HG03064 (cell line): ENCODE data around the gene GALM.
"Not testable (repeated sequence)": the region's sequence is repeated elsewhere in the genome, so short reads cannot be mapped to it uniquely, and the experiment has no call there.

Experiments used
- ATAC-seq: cut with Tn5 transposase; IDR thresholded peaks from one replicate; pipeline ENCODE4 v1.9.1; 2021; ENCODE audit warnings: low read depth; ENCODE audit not compliant: unreplicated experiment

The GALM gene

DNA sequence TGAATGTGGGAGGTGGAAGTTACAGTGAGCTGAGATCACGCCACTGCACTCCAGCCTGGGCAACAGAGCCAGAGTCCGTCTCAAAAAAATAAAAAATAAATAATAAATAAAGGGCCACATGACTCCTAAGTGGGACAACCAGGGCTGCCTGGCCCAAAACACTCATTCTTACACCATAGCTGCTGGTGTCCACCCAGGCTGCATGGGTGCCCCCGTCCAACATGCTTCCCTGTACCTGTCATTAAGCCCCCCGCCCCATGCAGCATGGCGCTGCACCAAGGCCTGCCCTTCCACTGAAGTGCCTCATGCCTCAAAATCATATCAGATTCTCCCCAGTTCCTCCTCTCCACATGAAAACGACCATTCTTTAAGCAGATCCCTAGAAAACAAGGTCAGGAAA, 10.8 kb downstream of the GALM start:
- ATAC-seq, result no peak

DNA sequence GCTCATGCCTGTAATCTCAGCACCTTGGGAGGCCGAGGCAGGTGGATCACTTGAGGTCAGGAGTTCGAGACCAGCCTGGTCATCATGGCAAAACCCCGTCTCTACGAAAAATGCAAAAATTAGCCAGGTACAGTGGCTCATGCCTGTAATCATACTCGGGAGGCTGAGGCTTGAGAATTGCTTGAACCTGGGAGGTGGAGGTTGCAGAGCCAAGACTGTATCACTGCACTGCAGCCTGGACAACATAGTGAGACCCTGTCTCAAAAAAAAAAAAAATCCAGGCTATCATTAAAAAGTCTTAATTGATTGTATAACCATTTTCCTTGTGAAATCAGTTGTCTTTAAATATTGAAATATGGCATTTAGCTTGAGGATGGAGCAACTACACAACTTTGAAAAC, 15.0 kb downstream of the GALM start:
- not testable (repeated sequence) for ATAC-seq

- ATAC-seq, result no peak
These were observed 16.2 kb downstream of the GALM start for GRCh38 chr2:38682008-38682575.

DNA sequence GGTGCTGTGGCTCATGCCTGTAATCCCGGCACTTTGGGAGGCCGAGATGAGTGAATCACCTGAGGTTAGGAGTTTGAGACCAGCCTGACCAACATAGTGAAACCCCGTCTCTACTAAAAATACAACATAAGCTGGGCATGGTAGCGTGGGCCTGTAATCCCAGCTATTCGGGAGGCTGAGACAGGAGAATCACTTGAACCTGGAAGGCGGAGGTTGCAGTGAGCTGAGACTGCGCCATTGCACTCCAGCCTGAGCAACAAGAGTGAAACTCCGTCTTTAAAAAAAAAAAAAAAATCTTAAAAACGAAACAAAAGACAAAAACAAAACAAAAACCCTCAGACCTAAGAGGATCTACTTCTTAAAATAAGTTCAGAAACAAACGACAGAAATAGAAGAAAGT, 16.7 kb downstream of the GALM start:
- not testable (repeated sequence) for ATAC-seq

DNA sequence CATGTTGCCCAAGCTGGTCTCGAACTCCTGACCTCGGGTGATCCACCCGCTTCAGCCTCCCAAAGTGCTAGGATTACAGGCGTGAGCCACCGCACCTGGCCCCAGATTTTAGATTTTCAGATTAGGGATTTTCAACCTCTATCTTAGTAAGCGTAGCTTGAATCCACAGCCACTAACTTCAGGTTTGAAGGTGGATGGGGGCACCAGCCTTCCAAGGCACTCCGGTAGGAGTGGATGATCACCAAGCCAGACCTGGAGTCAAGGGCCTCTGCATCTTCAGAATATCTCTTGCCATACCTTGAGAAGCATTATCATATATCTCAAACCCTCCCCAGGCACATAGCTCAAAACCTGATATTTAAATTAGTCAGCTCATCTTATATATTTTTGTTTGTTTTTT, 17.9 kb downstream of the GALM start:
- ATAC-seq, result no peak

- no peak for ATAC-seq
These were observed 19.3 kb downstream of the GALM start for GRCh38 chr2:38685116-38685735.

GRCh38 chr2:38690499-38691420, 24.8 kb downstream of the GALM start:
- no peak for ATAC-seq

DNA sequence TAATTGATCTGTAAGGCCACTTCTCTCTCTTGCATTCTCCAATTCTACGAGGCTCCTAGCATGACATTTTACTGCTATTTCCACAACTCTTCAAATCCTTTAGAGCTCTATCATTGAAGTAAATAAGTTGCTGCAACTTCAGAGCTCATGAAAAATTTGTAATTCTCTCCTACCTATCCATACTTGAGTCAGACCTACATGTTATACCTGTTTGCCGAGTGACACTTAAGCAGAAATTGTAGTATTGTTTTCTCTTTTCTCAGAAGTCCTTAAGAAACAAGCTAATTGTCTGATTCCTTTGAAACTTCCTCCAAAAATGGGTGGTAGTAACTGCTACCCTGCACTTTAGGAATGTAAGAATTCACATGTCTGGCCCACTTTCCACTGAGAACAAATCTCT, 26.1 kb downstream of the GALM start:
- no peak for ATAC-seq

- no peak for ATAC-seq
These were observed 26.9 kb downstream of the GALM start for GRCh38 chr2:38692636-38693318.

DNA sequence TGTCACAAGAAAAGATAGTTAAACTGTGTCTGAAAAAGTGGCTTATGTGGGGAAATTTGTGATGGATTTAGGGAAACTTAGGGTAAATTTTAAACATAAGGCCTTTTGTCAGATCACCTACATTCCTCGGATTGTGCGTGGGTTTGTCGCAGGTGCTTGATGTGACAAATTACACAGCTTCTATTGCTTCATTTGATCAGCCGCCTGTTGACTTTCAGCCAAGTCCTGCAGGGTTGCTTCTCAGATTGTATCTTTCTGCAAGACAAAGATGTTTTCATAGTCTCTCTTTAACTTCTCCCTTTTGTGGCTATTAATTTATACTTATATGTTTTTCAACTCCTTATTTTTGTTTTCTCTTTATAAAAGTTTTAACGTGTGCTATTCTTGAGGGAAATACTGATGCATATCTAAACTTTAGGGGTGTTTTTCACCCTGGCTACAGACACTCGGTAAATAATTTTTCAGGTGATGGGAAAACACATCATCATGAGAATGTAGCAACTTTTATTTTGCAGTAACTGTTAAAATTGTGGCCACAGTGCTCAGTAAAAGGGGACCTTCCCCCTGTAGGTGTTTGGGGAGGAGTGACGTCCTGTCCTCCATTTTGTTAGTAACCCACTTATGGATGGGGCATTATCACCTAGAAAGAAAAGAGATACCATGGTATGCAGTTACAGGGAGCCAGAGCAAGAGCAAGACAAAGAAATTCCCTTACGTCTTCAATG, 31.4 kb downstream of the GALM start:
- no peak for ATAC-seq

GRCh38 chr2:38698467-38699003, 32.6 kb downstream of the GALM start:
- no peak for ATAC-seq

GRCh38 chr2:38700113-38700785, 34.3 kb downstream of the GALM start:
- ATAC-seq, result no peak

- ATAC-seq, result no peak
These were observed 35.1 kb downstream of the GALM start for GRCh38 chr2:38700881-38701458.

DNA sequence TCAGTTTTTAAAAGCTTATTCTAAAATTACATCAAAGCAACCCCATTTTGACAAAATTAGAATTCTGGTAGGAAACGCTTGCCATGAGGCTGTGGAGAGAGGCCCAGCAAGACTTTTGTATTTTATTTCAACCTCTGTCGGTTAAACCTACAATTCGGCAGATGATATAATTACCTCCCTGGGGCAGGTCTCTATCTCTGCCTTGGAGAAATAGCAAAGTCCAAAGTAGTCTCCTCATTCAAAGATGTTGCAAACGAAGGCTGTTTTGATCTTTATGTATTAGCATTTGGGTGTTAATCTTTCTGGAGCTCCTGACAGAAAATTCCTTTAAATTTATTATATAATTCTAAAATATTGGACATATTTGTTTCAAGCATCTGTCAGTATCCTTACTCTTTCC, 35.6 kb downstream of the GALM start:
- ATAC-seq, result no peak

DNA sequence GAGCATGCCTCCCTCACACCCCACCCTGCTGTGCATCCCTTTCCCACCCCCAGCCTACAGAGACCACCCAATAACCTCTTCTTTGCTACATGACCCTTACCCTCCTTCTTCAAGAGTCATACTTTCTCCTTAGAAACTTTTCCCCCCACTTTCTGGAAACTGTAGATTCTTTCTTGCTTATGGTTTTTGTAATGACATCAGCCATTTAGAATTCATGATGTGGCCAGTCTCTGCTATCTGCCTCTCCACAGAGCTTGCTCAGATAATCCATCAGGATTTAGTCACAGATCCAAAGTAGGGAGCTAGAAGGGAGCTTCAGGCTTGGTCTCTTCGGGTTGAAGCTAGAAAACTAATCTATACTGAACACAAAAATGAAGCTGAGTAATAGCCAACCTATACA, 36.5 kb downstream of the GALM start:
- no peak for ATAC-seq

DNA sequence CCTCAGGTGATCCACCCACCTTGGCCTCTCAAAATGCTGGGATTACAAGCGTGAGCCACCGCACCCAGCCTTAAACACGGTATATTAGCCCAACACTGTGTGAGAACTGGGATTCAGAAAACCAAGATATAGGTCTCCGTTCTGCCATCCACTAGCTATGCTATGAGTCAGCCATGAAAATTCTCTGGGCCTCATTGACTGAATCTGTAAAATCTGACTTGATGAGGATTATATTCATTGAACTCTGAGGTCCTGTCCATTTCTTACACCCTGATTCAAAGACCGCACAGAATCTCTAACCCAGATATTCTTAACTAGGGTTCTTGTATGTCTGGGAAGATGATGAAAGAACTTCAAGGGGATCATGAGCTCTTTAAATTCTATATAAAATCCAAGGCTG, 37.4 kb downstream of the GALM start:
- ATAC-seq, result not testable (repeated sequence)

GRCh38 chr2:38704664-38705063, 38.8 kb downstream of the GALM start:
- ATAC-seq, result no peak

DNA sequence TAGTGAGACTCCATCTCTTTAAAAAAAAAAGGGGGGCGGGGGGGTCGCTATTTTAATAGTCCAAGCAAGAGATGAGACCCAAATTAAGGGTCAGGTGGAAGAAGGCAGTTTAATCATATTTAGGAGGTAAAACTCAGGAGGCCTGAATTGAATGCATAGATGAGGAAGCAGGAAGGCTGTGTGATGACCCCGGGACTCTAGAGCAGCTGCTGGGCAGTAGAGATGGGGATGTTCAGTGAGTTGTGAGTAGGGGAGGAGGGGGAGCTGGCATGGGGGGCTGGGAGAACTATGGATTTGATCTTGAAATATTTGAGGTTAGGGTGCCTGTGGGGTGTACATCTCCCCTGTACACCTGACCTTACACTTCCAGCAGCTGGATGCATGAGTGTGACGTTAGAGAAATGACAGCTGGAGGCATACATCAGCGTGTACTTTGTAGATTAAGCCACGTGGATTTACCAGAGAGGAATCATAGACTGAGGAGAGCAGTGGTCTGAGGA, 41.0 kb downstream of the GALM start:
- ATAC-seq, result no peak

GRCh38 chr2:38708491-38708890, 42.6 kb downstream of the GALM start:
- ATAC-seq, result not testable (repeated sequence)
